ENCODE measurements around the gene LENG9.

GRCh38 chr19:54430306-54431254, 33.0 kb downstream of the LENG9 start:
- no peak for TF ChIP-seq CTCF (IDR thresholded peaks at IDR 0.05; ENCODE audit: low read length)
- no peak for TF ChIP-seq EZH2 (optimal IDR thresholded peaks at IDR 0.05; ENCODE audit: low read depth, low read length)

All from MM.1S (cell line).